Kidney epithelial cell (primary cell): ENCODE measurements around the gene CDC5L. TPM values are rescaled to one million over a fixed set of nuclear protein-coding genes. Genes with fewer than 3 reads are reported as not detected.
A peak's percentile ranks its signal among the peaks of the same experiment; 100 is the strongest.

Source experiments
- DNase-seq: peaks from one replicate; pipeline ENCODE4 v3.0.0-alpha.2; 2010; ENCODE audit warnings: low read depth
- H3K27me3 ChIP-seq: 2 replicates; pipeline ENCODE4 v1.6.0; 2011; ENCODE audit warnings: low read length; ENCODE audit not compliant: control insufficient read depth, insufficient read depth
- H3K36me3 ChIP-seq: 2 replicates; pipeline ENCODE4 v1.5.1; 2011; ENCODE audit warnings: low read length; ENCODE audit not compliant: control insufficient read depth, insufficient read depth
- H3K4me3 ChIP-seq: 2 replicates; pipeline ENCODE4 v1.5.1; 2011; ENCODE audit warnings: low read depth, mild to moderate bottlenecking, control low read depth, low read length
- CTCF ChIP-seq: IDR thresholded peaks from 2 replicates; pipeline ENCODE4 v1.5.1; 2011; ENCODE audit warnings: mild to moderate bottlenecking, moderate library complexity, low read length, control low read depth, inconsistent platforms; ENCODE audit not compliant: insufficient read depth, poor library complexity, severe bottlenecking
- total RNA-seq: library from RNA; depleted of rRNA; stranded (reverse); fragments of >200 nt; gene quantifications from 2 replicates; pipeline ENCODE4 v1.2.3, GENCODE V29; 2015

CDC5L gene
- total RNA-seq, 1 donor from 2014 or later = 24.9 TPM

DNA sequence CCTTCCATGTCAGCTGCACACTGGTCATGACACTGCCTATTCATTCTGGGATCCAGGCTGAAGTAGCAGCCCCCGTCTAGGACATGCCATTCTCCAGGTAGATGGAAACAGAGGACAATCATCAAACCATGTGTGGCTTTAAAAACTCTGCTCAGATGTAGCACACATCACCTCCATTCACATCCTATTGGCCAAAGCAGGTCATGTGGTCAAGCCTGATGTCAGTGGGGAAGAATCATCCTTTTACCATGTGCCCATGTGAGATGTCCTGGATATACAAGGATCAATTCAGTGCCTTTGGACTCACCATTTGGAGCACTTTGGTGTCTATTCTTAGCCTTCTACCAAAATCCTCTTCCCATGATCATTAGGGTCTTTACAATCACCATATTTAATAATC lies 99.5 kb downstream of the CDC5L start:
- H3K27me3 ChIP-seq = no peaks in the 10 kb centered on the region
- no peak for DNase-seq
- no peaks in the 10 kb centered on the region for H3K36me3 ChIP-seq
- H3K4me3 ChIP-seq = no peak overlapping the region
- TF ChIP-seq CTCF = no peak

- H3K27me3 ChIP-seq = no peaks in the 10 kb centered on the region
- no peaks in the 10 kb centered on the region for H3K36me3 ChIP-seq
- H3K4me3 ChIP-seq = no peak overlapping the region
- no peak for TF ChIP-seq CTCF
- DNase-seq = no peak
Observed at GRCh38 chr6:44487586-44487985, 100.1 kb downstream of the CDC5L start.

DNA sequence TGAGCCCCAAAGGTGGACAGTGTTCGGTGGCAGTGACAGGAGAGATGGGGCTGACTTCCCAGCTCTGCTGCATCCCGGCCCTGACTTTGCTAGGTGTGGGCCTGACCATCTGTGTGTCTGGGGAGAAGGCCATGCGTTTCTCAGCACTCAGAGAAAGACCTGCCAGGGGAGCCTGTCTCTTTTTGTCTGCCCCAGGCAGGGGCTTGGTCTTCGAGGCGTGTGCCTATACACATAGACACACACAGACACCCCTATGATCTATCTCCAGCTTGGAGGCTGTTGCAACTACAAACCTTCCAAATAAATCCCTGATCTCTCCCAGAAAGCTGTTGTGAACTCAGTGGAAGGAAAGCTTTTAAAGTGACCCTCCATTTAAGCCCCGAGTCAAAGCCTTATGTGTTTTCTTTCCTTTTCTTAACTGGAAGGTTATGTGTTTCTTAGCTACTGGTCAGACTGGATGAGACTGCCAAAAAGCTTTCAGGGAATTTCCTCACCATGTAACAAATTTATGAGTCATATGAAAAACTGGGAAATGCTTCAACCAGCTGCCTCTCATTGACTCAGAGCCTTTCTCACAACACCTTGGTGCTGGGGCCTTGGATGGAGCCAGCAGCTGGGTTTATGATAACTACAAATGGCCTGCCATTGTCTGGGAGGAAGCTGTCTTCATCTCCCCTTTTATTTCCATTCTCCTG lies 102.6 kb downstream of the CDC5L start:
- TF ChIP-seq CTCF = no peak
- no peak overlapping the region for H3K4me3 ChIP-seq
- DNase-seq = peak; percentile 95
- H3K27me3 ChIP-seq = no peaks in the 10 kb centered on the region
- no peaks in the 10 kb centered on the region for H3K36me3 ChIP-seq

- no peak for DNase-seq
- Histone ChIP-seq H3K36me3 (no peaks in the 10 kb centered on the region), H3K4me3 (no peak overlapping the region), H3K27me3 (no peaks in the 10 kb centered on the region)
- no peak for TF ChIP-seq CTCF
Observed at GRCh38 chr6:44493132-44493531, 105.6 kb downstream of the CDC5L start.

- Histone ChIP-seq H3K36me3 (no peaks in the 10 kb centered on the region), H3K27me3 (no peaks in the 10 kb centered on the region), H3K4me3 (no peak overlapping the region)
- TF ChIP-seq CTCF = no peak
- DNase-seq = no peak
Observed at GRCh38 chr6:44493593-44493992, 106.1 kb downstream of the CDC5L start.

DNA sequence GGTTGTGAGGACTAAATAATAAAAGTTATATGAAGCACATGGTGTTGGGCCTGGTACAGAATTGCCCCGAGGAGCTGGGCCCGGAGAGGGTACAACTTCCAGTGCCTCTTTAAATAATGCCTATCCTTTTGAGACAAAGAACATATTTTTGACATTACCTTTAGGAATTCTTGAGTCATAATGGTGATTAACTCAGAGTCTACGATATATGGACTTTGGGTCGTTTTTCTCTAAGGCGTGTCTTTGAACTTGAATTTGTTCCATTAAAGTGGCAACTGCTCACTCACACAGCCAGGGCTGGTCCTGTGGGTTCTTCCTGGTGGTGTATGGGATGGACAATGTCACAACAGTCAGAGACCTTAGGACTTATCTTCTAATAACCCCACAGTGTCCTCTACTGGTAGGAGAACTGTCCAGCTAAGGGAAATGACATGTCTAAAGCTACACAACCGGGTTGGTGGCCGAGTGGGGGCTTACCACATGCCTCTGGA lies 106.5 kb downstream of the CDC5L start:
- Histone ChIP-seq H3K36me3 (no peaks in the 10 kb centered on the region), H3K4me3 (no peak overlapping the region), H3K27me3 (no peaks in the 10 kb centered on the region)
- peak; percentile 31 for TF ChIP-seq CTCF
- peak; percentile 47 for DNase-seq
